Vagina (tissue), 2 donors: Measurements from ENCODE around the gene CCDC27. TPM values are rescaled to one million over a fixed set of nuclear protein-coding genes. Genes with fewer than 3 reads are reported as not detected.

Experiments used
- DNase-seq, 2 donors: peaks; one replicate each; pipeline ENCODE4 v3.0.0-alpha.2; 2017; ENCODE audit errors: extremely low spot score in 2 of 2
- H3K27ac ChIP-seq: fragments of 200-600 bp; sonication (generic); one replicate; pipeline ENCODE4 v1.5.1; 2019
- H3K27me3 ChIP-seq: fragments of 200-600 bp; sonication (generic); one replicate; pipeline ENCODE4 v1.5.1; 2019
- H3K36me3 ChIP-seq, 2 donors: fragments of 200-600 bp; sonication (generic); one replicate each; pipeline ENCODE4 v1.5.1; 2017 to 2019
- H3K4me1 ChIP-seq: fragments of 200-600 bp; sonication (generic); one replicate; pipeline ENCODE4 v1.5.1; 2019
- H3K4me3 ChIP-seq, 2 donors: fragments of 200-600 bp; sonication (generic); 1 replicate in 1 of 2; 2 replicates in 1 of 2; pipeline ENCODE4 v1.5.1; 2016 to 2019
- H3K9me3 ChIP-seq: fragments of 200-600 bp; sonication (generic); one replicate; pipeline ENCODE4 v1.5.1; 2019
- POLR2A ChIP-seq, 2 donors: fragments of 450-650 bp; IDR thresholded peaks; one replicate each; pipeline ENCODE4 v1.6.1; 2017; ENCODE audit warnings: antibody characterized with exemption in 2 of 2, mild to moderate bottlenecking in 2 of 2, moderate library complexity in 2 of 2
- POLR2AphosphoS5 ChIP-seq, 2 donors: sonication (generic); formaldehyde crosslinking; IDR thresholded peaks; one replicate each; pipeline ENCODE4 v1.9.0; 2017; ENCODE audit warnings: antibody characterized with exemption in 2 of 2, mild to moderate bottlenecking in 2 of 2, low read depth in 1 of 2; ENCODE audit not compliant: insufficient read depth in 1 of 2
- intact Hi-C: fragments of 100-400 bp; cut with DNase I; formaldehyde crosslinking; loops from one replicate; pipeline ENCODE4 v1.15.1; 2023
- total RNA-seq: library from RNA; depleted of rRNA; stranded (reverse); fragments of >200 nt; gene quantifications from one replicate; pipeline ENCODE4 v1.2.3, GENCODE V29; 2016
- TF ChIP-seq, protein P1 (sequence below), 3 experiments: fragments of 450-650 bp in 2 of 3; fragments of 200-600 bp in 1 of 3; sonication (generic) in 1 of 3; IDR thresholded peaks; one replicate each; pipeline ENCODE4 v1.5.1; 2017 to 2019; ENCODE audit warnings: antibody characterized with exemption in 3 of 3, mild to moderate bottlenecking in 2 of 3, moderate library complexity in 2 of 3

CCDC27 gene
- total RNA-seq, 1 donor from 2014 or later, result not detected

- Histone ChIP-seq H3K36me3 (peaks cover 0 to 21% of the 10 kb centered on the region in 2 donors), H3K4me1 (no peaks in the 10 kb centered on the region), H3K27me3 (no peaks in the 10 kb centered on the region), H3K9me3 (no peaks in the 10 kb centered on the region), H3K4me3 (no peak overlapping the region), H3K27ac (no peak overlapping the region)
- DNase-seq, result no peak
- intact Hi-C loops, result no loop called here
- TF ChIP-seq, protein P1, sequence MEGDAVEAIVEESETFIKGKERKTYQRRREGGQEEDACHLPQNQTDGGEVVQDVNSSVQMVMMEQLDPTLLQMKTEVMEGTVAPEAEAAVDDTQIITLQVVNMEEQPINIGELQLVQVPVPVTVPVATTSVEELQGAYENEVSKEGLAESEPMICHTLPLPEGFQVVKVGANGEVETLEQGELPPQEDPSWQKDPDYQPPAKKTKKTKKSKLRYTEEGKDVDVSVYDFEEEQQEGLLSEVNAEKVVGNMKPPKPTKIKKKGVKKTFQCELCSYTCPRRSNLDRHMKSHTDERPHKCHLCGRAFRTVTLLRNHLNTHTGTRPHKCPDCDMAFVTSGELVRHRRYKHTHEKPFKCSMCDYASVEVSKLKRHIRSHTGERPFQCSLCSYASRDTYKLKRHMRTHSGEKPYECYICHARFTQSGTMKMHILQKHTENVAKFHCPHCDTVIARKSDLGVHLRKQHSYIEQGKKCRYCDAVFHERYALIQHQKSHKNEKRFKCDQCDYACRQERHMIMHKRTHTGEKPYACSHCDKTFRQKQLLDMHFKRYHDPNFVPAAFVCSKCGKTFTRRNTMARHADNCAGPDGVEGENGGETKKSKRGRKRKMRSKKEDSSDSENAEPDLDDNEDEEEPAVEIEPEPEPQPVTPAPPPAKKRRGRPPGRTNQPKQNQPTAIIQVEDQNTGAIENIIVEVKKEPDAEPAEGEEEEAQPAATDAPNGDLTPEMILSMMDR (IDR thresholded peaks at IDR 0.05), result no peak
- TF ChIP-seq POLR2AphosphoS5 (IDR thresholded peaks at IDR 0.05; ENCODE audit: insufficient read depth in 1 of 2, low read depth in 1 of 2) (no peak), POLR2A (IDR thresholded peaks at IDR 0.05) (no peak)
These were observed 61.8 kb downstream of the CCDC27 start for GRCh38 chr1:3814065-3814464.

GRCh38 chr1:3814771-3815561, 62.7 kb downstream of the CCDC27 start:
- Histone ChIP-seq H3K9me3 (no peaks in the 10 kb centered on the region), H3K4me1 (no peaks in the 10 kb centered on the region), H3K27me3 (no peaks in the 10 kb centered on the region), H3K27ac (no peak overlapping the region), H3K36me3 (peaks cover 0 to 21% of the 10 kb centered on the region in 2 donors), H3K4me3 (no peak overlapping the region)
- intact Hi-C loops, result no loop called here
- no peak for DNase-seq
- TF ChIP-seq POLR2A (IDR thresholded peaks at IDR 0.05), result no peak
- TF ChIP-seq, protein P1 (IDR thresholded peaks at IDR 0.05), result no peak
- no peak for TF ChIP-seq POLR2AphosphoS5 (IDR thresholded peaks at IDR 0.05; ENCODE audit: insufficient read depth in 1 of 2, low read depth in 1 of 2)

GRCh38 chr1:3816331-3817137, 64.3 kb downstream of the CCDC27 start:
- H3K27ac ChIP-seq, result no peak overlapping the region
- no peak for DNase-seq
- H3K27me3 ChIP-seq, result no peaks in the 10 kb centered on the region
- TF ChIP-seq POLR2A (IDR thresholded peaks at IDR 0.05) (no peak), POLR2AphosphoS5 (IDR thresholded peaks at IDR 0.05; ENCODE audit: insufficient read depth in 1 of 2, low read depth in 1 of 2) (no peak)
- TF ChIP-seq, protein P1 (IDR thresholded peaks at IDR 0.05), result no peak
- no peak overlapping the region for H3K4me3 ChIP-seq
- no peaks in the 10 kb centered on the region for H3K9me3 ChIP-seq
- peaks cover 0 to 36% of the 10 kb centered on the region in 2 donors for H3K36me3 ChIP-seq
- H3K4me1 ChIP-seq, result no peaks in the 10 kb centered on the region
- intact Hi-C loops, result no loop called here

DNA sequence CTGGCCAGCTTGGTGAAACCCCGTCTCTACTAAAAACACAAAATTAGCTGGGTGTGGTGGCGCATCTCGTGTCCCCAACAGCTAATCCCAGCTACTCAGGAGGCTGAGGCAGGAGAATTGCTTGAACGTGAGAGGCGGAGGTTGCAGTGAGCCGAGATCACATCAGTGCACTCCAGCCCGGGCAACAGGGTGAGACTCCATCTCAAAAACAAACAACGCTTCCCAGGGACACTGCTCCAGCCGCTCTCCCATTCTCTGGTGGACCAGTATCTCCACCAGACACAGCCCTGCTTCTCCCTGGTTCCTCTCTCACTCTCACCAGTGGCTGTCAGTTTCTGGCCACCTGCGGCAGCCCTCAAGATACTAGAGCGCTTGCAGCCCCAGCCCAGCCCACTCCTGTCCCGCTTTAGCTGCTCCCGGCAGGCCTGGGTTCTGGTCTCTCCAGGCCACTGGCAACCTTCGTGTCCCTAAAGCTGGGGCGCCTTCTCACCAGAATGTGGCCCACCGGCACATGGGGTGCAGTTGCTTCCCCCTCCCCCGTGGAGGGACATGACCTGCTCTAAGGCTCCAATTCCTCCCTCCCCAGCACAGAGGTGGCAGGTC, 65.0 kb downstream of the CCDC27 start:
- Histone ChIP-seq H3K27me3 (no peaks in the 10 kb centered on the region), H3K36me3 (peaks cover 0 to 43% of the 10 kb centered on the region in 2 donors), H3K9me3 (no peaks in the 10 kb centered on the region), H3K4me1 (no peaks in the 10 kb centered on the region), H3K4me3 (no peak overlapping the region), H3K27ac (no peak overlapping the region)
- TF ChIP-seq, protein P1 (IDR thresholded peaks at IDR 0.05), result no peak
- TF ChIP-seq POLR2AphosphoS5 (IDR thresholded peaks at IDR 0.05; ENCODE audit: insufficient read depth in 1 of 2, low read depth in 1 of 2) (no peak), POLR2A (IDR thresholded peaks at IDR 0.05) (no peak)
- DNase-seq, result no peak
- intact Hi-C loops, result no loop called here
